Stimulated activated effector memory CD8-positive, alpha-beta T cell treated with anti-CD3 and anti-CD28 coated beads, Interleukin-12 subunit alpha, Interleukin-12 subunit beta, amount 100 ng/mL, for 72 hours (primary cell): ENCODE data around the gene WWC1.

ENCODE experiments used
- ATAC-seq: fragments of 150-1000 bp; cut with Tn5 transposase; 2 replicates; pipeline ENCODE4 v1.10.0; 2021
- DNase-seq, 2 donors: peaks; one replicate each; pipeline ENCODE4 v3.0.0; 2021 to 2022; ENCODE audit warnings: low spot score in 2 of 2
- H3K27ac Mint-ChIP-seq: one replicate; pipeline ENCODE4 v1.8.0; 2022; ENCODE audit warnings: mild to moderate bottlenecking, mixed read lengths
- H3K36me3 Mint-ChIP-seq: one replicate; pipeline ENCODE4 v1.8.0; 2022; ENCODE audit warnings: mild to moderate bottlenecking, mixed read lengths
- H3K4me1 Mint-ChIP-seq: one replicate; pipeline ENCODE4 v1.8.0; 2022; ENCODE audit warnings: mixed read lengths
- H3K4me3 Mint-ChIP-seq: one replicate; pipeline ENCODE4 v1.8.0; 2022; ENCODE audit warnings: mild to moderate bottlenecking, mixed read lengths
- H3K9me3 Mint-ChIP-seq: one replicate; pipeline ENCODE4 v1.8.0; 2022; ENCODE audit warnings: mixed read lengths

The WWC1 gene

DNA sequence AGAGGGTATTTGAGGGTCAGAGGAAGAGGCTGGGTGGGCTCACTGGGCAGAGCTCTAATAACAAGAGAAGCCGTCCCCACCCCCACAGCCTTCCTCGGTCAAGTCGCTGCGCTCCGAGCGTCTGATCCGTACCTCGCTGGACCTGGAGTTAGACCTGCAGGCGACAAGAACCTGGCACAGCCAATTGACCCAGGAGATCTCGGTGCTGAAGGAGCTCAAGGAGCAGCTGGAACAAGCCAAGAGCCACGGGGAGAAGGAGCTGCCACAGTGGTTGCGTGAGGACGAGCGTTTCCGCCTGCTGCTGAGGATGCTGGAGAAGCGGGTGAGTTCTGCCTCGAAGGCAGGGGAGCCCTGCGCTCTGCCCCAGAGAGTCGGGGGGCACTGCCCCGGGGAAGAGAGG is 173.2 kb downstream of the WWC1 start:
- DNase-seq, result no peak
- ATAC-seq, result no peak
- Mint-ChIP-seq H3K9me3 (no peaks in the 10 kb centered on the region), H3K36me3 (no peaks in the 10 kb centered on the region), H3K4me3 (no peak overlapping the region), H3K27ac (no peak overlapping the region), H3K4me1 (peaks cover 11% of the 10 kb centered on the region)

DNA sequence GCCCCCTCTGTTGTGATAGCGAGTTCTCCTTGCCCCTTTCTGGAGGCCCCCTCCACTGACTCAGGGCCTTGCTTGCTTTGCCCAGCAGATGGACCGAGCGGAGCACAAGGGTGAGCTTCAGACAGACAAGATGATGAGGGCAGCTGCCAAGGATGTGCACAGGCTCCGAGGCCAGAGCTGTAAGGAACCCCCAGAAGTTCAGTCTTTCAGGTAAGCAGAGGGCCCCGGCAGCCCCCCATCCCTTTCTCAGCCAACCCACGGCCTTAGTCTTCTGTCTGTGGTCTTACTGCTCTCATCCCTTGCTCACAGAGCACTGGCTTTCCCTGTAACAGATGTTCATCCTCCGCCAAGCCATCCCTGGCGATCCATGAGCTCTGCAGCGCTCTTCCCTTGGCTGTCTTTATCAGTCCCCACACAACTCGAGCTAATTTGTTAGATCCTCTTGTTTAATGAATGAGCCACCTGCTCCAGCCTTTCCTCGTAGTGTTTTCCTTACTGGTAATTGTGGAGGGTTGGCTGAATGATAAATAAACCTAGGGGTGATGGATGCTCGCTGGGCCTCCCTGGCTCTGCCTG is 176.4 kb downstream of the WWC1 start:
- Mint-ChIP-seq H3K4me3 (no peak overlapping the region), H3K9me3 (no peaks in the 10 kb centered on the region), H3K27ac (no peak overlapping the region), H3K4me1 (peaks cover 11% of the 10 kb centered on the region), H3K36me3 (no peaks in the 10 kb centered on the region)
- DNase-seq, result no peak
- no peak for ATAC-seq

DNA sequence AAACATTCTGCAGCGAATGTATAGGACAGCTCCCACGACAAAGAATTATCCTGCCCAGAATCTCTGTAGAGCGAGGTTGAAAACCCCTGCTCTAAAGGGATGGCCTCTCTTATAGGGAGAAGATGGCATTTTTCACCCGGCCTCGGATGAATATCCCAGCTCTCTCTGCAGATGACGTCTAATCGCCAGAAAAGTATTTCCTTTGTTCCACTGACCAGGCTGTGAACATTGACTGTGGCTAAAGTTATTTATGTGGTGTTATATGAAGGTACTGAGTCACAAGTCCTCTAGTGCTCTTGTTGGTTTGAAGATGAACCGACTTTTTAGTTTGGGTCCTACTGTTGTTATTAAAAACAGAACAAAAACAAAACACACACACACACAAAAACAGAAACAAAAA is 177.4 kb downstream of the WWC1 start:
- Mint-ChIP-seq H3K27ac (no peak overlapping the region), H3K9me3 (no peaks in the 10 kb centered on the region), H3K36me3 (no peaks in the 10 kb centered on the region), H3K4me3 (no peak overlapping the region), H3K4me1 (peaks cover 8% of the 10 kb centered on the region)
- ATAC-seq (no peak), DNase-seq (no peak)

DNA sequence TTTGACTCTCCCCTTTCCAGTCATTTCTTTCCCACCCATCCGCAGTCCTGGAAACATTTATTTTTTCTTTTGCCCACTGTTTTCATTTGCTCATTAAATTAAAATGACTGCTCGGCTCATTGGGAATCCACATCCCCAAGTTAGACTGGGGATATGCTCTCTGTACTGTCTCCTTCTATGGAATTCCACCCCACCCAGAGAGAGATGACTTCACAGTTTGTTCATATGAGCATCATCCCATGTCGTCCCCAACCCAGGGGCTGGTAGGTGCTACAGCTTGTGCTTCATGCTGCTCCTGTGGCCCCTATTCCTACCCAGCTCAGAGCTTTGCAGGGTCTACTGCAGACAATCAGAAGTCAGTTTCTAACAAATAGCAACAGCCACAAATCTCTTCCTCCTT is 178.4 kb downstream of the WWC1 start:
- no peaks in the 10 kb centered on the region for H3K36me3 Mint-ChIP-seq
- no peak for ATAC-seq
- H3K4me3 Mint-ChIP-seq, result no peak overlapping the region
- H3K9me3 Mint-ChIP-seq, result no peaks in the 10 kb centered on the region
- no peaks in the 10 kb centered on the region for H3K4me1 Mint-ChIP-seq
- no peak overlapping the region for H3K27ac Mint-ChIP-seq
- no peak for DNase-seq

DNA sequence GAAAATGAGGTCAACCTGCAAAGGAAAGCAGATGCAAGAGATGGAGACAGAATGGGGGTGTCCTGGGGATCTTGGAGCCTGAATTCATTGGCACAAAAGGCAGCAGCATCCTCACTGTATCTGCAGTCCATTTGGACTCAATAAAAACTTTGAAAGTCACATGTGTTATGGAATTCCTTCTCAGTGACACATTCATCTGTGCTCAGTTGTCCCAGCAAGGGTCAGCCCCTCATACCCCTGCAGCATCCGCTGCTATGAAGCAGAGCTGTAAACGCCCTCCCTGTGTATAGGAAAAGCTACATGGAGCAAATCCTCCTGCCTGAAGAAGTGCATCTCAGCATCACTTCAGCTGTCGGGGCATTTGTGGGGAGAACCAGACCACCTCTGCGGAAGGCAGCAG is 180.3 kb downstream of the WWC1 start:
- H3K4me1 Mint-ChIP-seq, result no peaks in the 10 kb centered on the region
- ATAC-seq (no peak), DNase-seq (no peak)
- no peak overlapping the region for H3K27ac Mint-ChIP-seq
- H3K36me3 Mint-ChIP-seq, result no peaks in the 10 kb centered on the region
- no peak overlapping the region for H3K4me3 Mint-ChIP-seq
- no peaks in the 10 kb centered on the region for H3K9me3 Mint-ChIP-seq

DNA sequence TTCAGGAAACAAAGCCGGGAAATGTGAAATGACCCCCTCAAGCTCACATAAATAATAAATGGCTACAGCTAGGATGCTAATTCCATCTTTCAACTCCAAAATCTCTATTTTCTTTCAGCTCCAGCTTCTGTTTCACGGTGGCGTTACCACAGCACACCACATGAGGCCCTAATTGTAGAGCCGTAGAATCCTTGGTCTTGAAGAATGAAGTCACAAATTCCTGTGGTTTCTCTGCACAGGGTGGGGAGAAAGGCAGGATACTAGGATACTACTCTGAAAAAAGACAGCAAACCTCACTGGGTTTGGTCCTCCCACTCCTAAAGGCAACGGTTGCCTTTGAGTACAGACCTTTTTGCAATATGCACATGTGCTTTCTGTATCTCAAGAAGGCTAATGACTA is 180.9 kb downstream of the WWC1 start:
- Mint-ChIP-seq H3K36me3 (no peaks in the 10 kb centered on the region), H3K27ac (no peak overlapping the region), H3K4me3 (no peak overlapping the region), H3K4me1 (no peaks in the 10 kb centered on the region), H3K9me3 (no peaks in the 10 kb centered on the region)
- DNase-seq (no peak), ATAC-seq (no peak)

DNA sequence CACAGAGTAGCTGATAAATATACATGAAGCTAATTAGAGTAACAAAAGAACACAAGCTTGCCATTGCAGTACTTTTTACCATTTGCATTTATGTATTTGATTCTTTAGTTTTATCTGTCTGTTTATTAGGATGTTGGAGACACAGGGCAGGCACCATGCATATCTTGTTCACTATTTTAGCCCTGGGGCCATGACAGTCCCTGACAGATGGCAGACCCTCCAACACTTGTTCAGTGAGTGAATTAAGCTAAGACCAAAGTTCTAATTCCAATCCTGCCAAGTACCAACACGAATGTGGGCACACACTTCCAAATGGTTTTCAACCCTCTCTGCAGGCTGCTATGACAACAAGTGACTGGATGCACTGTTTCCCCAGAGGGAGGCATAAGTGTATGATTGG is 182.9 kb downstream of the WWC1 start:
- no peak overlapping the region for H3K27ac Mint-ChIP-seq
- DNase-seq, result no peak
- no peaks in the 10 kb centered on the region for H3K4me1 Mint-ChIP-seq
- no peaks in the 10 kb centered on the region for H3K36me3 Mint-ChIP-seq
- H3K9me3 Mint-ChIP-seq, result no peaks in the 10 kb centered on the region
- no peak overlapping the region for H3K4me3 Mint-ChIP-seq
- ATAC-seq, result no peak

DNA sequence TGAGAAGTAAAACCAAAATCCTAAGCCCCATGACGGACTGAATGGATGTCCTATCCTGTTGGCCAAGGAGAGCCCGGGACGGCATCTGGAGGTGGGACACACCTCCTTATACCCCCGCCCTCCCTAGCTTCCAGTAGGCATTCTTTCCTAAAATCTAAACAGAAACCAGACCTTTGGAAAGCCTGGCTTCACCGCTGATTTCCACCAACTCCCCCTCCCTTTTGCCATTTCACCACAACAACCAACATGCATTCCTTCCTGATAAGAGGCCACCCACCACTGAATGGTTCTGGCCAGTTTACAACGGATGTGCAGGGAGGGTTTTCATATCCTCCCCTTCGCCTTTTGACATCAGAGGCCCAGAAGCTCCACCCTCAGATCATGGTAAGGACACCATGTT is 185.6 kb downstream of the WWC1 start:
- Mint-ChIP-seq H3K9me3 (no peaks in the 10 kb centered on the region), H3K36me3 (no peaks in the 10 kb centered on the region), H3K27ac (no peak overlapping the region), H3K4me3 (no peak overlapping the region), H3K4me1 (peaks cover 8% of the 10 kb centered on the region)
- DNase-seq (no peak), ATAC-seq (no peak)

DNA sequence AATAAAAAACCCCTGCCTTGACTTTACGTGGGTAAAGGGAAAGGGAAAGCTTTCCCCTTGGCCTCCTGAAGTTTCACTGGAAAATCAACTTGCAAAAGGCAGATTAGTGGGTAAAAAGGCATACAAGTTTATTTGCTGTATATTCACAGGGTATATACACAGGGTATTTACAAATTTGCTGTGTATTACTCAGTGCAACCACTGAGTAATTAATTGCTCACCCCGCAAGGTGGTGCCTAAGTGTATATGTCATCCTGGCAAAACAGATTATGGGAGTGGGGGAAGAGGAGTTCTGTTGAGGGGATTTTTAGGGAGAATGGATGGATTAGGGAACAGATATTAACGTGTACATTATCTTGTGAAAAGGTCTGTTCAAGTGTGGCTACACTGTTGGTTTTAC is 187.7 kb downstream of the WWC1 start:
- ATAC-seq (no peak), DNase-seq (no peak)
- no peaks in the 10 kb centered on the region for H3K36me3 Mint-ChIP-seq
- H3K4me3 Mint-ChIP-seq, result no peak overlapping the region
- H3K4me1 Mint-ChIP-seq, result peaks cover 10% of the 10 kb centered on the region
- no peaks in the 10 kb centered on the region for H3K9me3 Mint-ChIP-seq
- H3K27ac Mint-ChIP-seq, result no peak overlapping the region

DNA sequence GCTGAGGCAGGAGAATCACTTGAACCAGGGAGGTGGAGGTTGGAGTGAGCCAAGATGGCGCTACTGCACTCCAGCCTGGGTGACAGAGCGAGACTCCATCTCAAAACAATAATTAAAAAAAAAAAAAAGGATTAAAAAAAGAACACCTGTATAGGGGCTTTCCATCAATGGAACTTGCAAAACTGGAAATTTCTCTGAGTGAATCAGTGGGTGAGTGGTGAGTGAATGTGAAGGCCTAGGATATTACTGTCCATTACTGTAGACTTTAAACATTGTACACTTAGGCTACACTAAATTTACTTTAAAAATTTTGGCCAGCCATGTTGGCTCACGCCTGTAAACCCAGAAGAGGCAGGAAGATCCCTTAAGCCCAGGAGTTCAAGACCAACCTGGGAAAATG is 189.2 kb downstream of the WWC1 start:
- no peak for DNase-seq
- Mint-ChIP-seq H3K4me1 (peaks cover 18% of the 10 kb centered on the region), H3K27ac (no peak overlapping the region)

DNA sequence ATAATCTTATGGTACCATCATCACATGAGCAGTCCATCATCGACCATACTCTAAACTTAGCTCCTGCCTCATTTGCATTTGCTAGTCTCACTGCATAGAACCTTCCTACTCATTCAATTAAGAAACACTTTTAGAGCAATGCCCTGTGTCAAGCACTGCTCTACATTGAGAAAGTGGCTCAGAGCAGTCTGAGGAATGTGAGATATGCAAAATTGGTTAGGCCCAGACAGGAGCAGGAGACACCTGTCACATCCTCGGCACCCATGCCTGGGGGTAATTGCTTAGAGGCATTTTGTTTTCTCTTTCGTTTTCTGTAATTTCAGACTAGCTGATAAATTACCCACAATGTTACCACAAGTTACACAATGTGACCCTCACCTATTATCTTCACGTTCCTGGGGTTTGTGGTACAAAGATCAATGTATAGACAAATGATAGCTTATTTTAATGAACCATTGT is 189.9 kb downstream of the WWC1 start:
- peaks cover 25% of the 10 kb centered on the region for H3K4me1 Mint-ChIP-seq
- H3K4me3 Mint-ChIP-seq, result no peak overlapping the region
- peaks cover 4% of the 10 kb centered on the region for H3K36me3 Mint-ChIP-seq
- no peaks in the 10 kb centered on the region for H3K9me3 Mint-ChIP-seq
- DNase-seq (no peak), ATAC-seq (no peak)
- H3K27ac Mint-ChIP-seq, result peak overlapping the region; percentile 18

More for the DNA sequence above, 189.2 kb downstream of the WWC1 start:
- Mint-ChIP-seq H3K4me3 (no peak overlapping the region), H3K36me3 (no peaks in the 10 kb centered on the region), H3K9me3 (no peaks in the 10 kb centered on the region)
- ATAC-seq, result no peak

DNA sequence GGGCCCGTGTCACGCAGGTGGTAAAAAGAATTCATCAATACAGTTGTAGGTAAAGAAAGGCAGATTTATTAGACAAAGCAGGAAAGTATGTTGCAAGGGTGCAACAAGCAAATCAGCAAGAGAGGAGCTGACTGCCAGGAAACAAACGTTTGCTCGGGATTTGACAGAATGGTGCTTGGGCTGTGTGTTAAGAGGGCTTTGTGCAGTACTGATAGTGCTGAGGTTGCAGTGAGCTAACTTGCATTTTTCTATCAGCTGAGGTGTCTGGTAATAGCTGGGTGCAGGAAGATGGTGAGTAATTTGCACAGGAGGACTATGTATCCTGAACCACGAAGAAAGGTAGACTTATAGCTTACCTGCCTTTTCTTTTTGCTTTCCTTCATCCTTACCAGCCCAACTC is 190.9 kb downstream of the WWC1 start:
- H3K4me1 Mint-ChIP-seq, result peaks cover 33% of the 10 kb centered on the region
- H3K4me3 Mint-ChIP-seq, result no peak overlapping the region
- no peak for DNase-seq
- no peak overlapping the region for H3K27ac Mint-ChIP-seq
- H3K36me3 Mint-ChIP-seq, result peaks cover 14% of the 10 kb centered on the region
- ATAC-seq, result no peak
- no peaks in the 10 kb centered on the region for H3K9me3 Mint-ChIP-seq

DNA sequence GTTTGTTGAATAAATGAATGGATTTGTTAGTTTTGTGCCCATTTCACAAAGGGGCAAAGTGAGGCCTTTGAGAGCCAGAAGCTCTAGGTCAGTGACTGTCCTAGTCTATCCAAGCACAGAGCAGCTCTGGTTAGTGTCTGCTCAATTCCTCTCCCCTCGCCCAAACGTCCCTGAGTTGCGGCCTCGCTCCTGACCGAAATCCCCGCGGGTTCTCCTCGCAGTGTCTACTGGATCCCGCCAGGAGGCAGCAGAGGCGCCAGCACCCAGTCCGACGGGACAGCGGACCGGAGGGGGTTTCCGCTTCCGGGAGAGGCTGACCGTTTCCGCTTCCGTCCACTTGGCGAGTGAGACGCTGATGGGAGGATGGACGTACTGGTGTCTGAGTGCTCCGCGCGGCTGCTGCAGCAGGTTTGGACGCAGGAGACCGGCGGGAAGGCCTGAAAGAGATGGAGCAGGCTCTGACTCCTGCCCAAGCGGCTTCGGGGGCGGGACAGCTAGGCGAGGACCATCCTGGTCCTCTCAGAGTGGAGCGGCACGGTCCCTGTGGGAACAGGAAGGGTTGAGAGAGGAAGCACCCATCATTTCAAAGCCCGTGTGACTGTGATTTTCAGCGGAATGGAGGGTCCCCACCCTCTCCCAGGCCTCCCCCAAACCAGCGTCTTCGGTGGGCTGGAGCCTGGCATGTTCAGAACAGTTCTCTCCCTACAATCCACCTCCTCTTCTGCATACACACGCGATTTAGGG is 194.9 kb downstream of the WWC1 start, which contains the start of gene RARS1:
TSS of gene RARS1 (plus strand) at position 336 of the 744 bp plus-strand sequence. CDS start at position 364, 28 bp downstream.
- Mint-ChIP-seq H3K36me3 (peaks cover 52% of the 10 kb centered on the region), H3K4me1 (peaks cover 42% of the 10 kb centered on the region), H3K9me3 (no peaks in the 10 kb centered on the region), H3K4me3 (peak within 1 kb of the TSS; percentile 100), H3K27ac (peak within 1 kb of the TSS; percentile 96)
- DNase-seq (peak; percentile 74 to 93), ATAC-seq (peak; percentile 99)

DNA sequence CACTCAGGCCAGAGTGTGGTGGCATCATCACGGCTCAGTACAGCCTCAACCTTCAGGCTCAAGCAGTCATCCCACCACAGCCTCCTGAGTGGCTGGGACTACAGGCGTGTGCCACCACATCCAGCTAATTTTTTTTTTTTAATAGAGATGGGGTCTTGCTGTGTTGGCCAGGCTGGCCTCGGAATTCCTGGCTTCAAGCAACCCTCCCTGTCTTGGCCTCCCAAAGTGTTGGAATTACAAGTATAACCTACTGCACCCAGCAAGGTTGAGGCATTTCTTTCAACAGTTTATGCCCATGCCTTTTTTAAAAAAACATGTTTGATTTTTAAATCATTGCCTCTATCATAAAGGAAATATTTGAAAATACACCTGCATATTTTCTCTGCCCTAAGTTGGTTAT is 197.6 kb downstream of the WWC1 start:
- peaks cover 33% of the 10 kb centered on the region for H3K4me1 Mint-ChIP-seq
- DNase-seq (no peak), ATAC-seq (no peak)
- peaks cover 79% of the 10 kb centered on the region for H3K36me3 Mint-ChIP-seq
- no peaks in the 10 kb centered on the region for H3K9me3 Mint-ChIP-seq
- no peak overlapping the region for H3K27ac Mint-ChIP-seq
- H3K4me3 Mint-ChIP-seq, result no peak overlapping the region

DNA sequence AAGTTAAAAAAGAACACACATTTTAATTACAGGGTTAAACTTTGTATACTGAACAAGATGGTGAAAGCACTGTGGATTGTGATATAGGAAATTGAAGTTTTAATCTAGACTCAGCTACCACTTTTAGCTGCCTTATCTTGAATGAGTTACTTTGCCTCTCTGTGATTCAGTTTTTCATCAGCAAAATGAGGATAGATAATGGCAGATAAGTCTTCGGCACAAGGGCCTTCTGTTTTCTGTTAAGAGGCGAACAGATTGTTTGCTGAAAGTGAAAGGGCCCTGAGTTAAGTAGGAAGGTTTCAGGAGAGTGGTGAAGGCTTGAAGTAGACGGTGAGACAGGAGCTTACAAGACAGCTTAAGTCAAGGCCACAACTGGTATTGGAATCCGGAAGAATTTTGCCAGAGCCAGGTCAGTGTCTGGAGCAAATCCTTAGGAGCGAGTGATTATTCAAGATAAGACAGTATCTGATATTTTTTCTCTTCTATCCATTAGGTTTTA is 202.7 kb downstream of the WWC1 start:
- no peak overlapping the region for H3K27ac Mint-ChIP-seq
- H3K4me3 Mint-ChIP-seq, result no peak overlapping the region

DNA sequence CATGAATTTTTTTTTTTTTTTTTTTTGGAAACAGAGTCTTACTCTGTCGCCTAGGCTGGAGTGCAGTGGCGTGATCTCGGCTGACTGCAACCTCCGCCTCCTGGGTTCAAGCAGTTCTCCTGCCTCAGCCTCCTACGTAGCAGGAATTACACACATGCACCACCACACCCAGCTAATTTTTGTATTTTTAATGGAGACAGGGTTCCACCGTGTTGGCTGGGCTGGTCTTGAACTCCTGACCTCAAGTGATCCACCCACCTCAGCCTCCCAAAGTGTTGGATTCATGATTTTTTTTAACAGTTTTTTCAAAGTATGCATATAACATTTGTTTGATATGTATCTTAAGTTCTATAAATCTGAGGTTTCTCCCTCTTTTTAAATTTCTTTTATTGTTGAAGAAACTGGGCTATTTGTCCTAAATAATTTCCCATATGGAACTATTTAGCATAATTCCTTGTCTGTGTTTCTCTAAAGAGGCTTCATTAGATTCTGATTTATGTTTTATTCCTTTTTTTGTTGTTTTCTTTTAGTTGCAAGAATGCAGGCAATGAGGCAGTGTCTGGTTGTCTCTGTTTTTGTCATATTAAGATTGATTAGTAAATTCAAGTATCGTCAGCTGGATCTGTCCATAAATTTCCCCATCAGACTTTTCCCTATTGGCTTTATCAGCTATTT is 211.3 kb downstream of the WWC1 start:
- DNase-seq (no peak), ATAC-seq (no peak)
- Mint-ChIP-seq H3K4me1 (no peaks in the 10 kb centered on the region), H3K9me3 (no peaks in the 10 kb centered on the region), H3K4me3 (no peak overlapping the region), H3K27ac (no peak overlapping the region), H3K36me3 (peaks cover 100% of the 10 kb centered on the region)

More for the DNA sequence above, 202.7 kb downstream of the WWC1 start:
- no peaks in the 10 kb centered on the region for H3K9me3 Mint-ChIP-seq
- DNase-seq (no peak), ATAC-seq (no peak)
- peaks cover 7% of the 10 kb centered on the region for H3K4me1 Mint-ChIP-seq
- H3K36me3 Mint-ChIP-seq, result peaks cover 100% of the 10 kb centered on the region
